ENCODE measurements around the gene KRT6C. TPM values are rescaled to one million over a fixed set of nuclear protein-coding genes. Genes with fewer than 3 reads are reported as not detected.
A peak's percentile ranks its signal among the peaks of the same experiment; 100 is the strongest.

The KRT6C gene
- total RNA-seq (not detected), polyA plus RNA-seq (not detected)

DNA sequence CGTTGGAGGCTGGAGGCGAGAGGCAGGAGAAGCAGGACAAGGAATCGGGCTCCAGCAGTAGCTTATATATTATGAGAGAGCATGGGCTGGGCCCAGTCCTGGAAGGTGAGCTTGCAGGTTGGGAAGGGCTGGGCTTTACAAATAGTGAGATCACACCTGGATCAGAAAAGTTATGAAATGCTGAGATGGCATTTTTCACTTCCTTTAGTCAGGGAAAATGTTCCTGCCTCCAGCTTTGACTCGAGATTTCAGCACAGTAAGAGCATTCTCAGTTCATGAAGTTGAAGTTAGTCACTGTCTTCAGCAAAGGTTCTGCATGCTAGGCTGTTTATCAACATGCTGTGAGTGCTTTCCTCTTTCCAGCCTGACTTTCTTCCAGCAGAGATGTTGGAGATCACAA is at the start of gene KRT6C:
KRT6C (minus strand) TSS at position 38 of the 400 bp plus-strand sequence. CDS start 68 bp downstream, outside the sequence.
- Mint-ChIP-seq H3K36me3 (no peaks in the 10 kb centered on the region), H3K9me3 (peaks cover 0 to 4% (median 0%) of the 10 kb centered on the region in 5 donors), H3K27me3 (peaks cover 5 to 43% of the 10 kb centered on the region in 2 donors), H3K4me1 (no peaks in the 10 kb centered on the region), H3K27ac (no peak within 1 kb of the TSS), H3K4me3 (no peak within 1 kb of the TSS)
- Histone ChIP-seq H3K27ac (ENCODE audit: low read depth, low read length) (no peak within 1 kb of the TSS), H3K9me3 (ENCODE audit: low read length) (no peaks in the 10 kb centered on the region), H3K36me3 (ENCODE audit: insufficient read depth, low read length) (no peaks in the 10 kb centered on the region), H3K4me3 (ENCODE audit: low read length) (no peak within 1 kb of the TSS), H3K27me3 (ENCODE audit: insufficient read depth, low read length, poor library complexity, severe bottlenecking) (no peaks in the 10 kb centered on the region), H3K4me1 (ENCODE audit: insufficient read depth, low read length) (no peaks in the 10 kb centered on the region)
- DNase-seq = no peak
- CTCF ChIA-PET = no interaction called here
- POLR2A ChIA-PET = no interaction called here

GRCh38 chr12:52522346-52523011 is 48.9 kb upstream of the KRT6C start:
- Histone ChIP-seq H3K9me3 (ENCODE audit: low read length) (no peaks in the 10 kb centered on the region), H3K4me1 (ENCODE audit: insufficient read depth, low read length) (peaks cover 17% of the 10 kb centered on the region), H3K36me3 (ENCODE audit: insufficient read depth, low read length) (no peaks in the 10 kb centered on the region), H3K27me3 (ENCODE audit: insufficient read depth, low read length, poor library complexity, severe bottlenecking) (no peaks in the 10 kb centered on the region), H3K4me3 (ENCODE audit: low read length) (no peak overlapping the region), H3K27ac (ENCODE audit: low read depth, low read length) (no peak overlapping the region)
- Mint-ChIP-seq H3K9me3 (no peaks in the 10 kb centered on the region), H3K4me3 (no peak overlapping the region), H3K36me3 (no peaks in the 10 kb centered on the region), H3K27me3 (peaks cover 0 to 9% of the 10 kb centered on the region in 2 donors), H3K27ac (no peak overlapping the region), H3K4me1 (peaks cover 9 to 11% (median 11%) of the 10 kb centered on the region in 3 donors)
- no peak for DNase-seq
- ChIA-PET POLR2A (no interaction called here), CTCF (no interaction called here)

DNA sequence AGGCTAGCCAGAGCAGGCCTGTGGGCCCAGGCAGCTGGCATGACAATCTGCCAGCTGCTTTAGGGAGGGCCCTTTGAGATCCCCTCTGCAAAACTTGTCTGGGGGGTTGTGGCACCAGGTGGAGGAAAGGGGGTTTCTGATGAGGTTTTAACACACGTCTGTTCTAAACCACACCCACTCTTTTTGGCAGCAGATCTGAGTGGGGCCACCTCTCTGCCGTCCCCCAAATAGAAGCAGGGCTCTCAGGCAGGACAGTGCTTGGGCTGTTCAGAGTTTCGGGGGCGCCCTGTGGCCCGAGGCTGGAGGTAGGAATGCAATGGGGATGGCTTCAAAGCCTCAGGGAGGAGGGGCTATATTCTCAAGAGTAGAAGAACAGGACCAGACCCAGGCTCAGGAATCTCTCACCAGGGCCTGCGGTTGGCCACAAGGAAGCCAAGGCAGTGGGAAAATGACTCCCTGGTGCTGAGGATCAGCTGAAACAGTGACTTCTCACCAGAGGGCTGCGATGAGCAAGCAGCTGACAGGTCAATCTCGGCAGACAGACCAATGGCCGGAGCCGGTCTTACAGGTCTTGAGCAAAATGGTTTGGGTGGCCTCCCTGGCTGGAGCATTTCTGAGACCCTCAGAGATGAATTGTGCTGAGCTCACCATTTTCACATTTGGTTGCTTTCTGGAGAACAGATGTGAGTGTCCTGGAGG is 48.1 kb upstream of the KRT6C start:
- peaks cover 0 to 9% of the 10 kb centered on the region in 2 donors for H3K27me3 Mint-ChIP-seq
- no peaks in the 10 kb centered on the region for H3K9me3 ChIP-seq (ENCODE audit: low read length)
- no peaks in the 10 kb centered on the region for H3K27me3 ChIP-seq (ENCODE audit: insufficient read depth, low read length, poor library complexity, severe bottlenecking)
- POLR2A ChIA-PET = no interaction called here
- no peaks in the 10 kb centered on the region for H3K9me3 Mint-ChIP-seq
- peaks cover 10% of the 10 kb centered on the region for H3K4me1 ChIP-seq (ENCODE audit: insufficient read depth, low read length)
- H3K36me3 Mint-ChIP-seq = no peaks in the 10 kb centered on the region
- no peak overlapping the region for H3K27ac Mint-ChIP-seq
- H3K4me3 ChIP-seq (ENCODE audit: low read length) = no peak overlapping the region
- peaks cover 5% of the 10 kb centered on the region in 3 donors for H3K4me1 Mint-ChIP-seq
- no peaks in the 10 kb centered on the region for H3K36me3 ChIP-seq (ENCODE audit: insufficient read depth, low read length)
- H3K4me3 Mint-ChIP-seq = no peak overlapping the region
- no peak for DNase-seq
- H3K27ac ChIP-seq (ENCODE audit: low read depth, low read length) = no peak overlapping the region
- CTCF ChIA-PET = no interaction called here

- Histone ChIP-seq H3K9me3 (ENCODE audit: low read length) (no peaks in the 10 kb centered on the region), H3K4me3 (ENCODE audit: low read length) (no peak overlapping the region), H3K27me3 (ENCODE audit: insufficient read depth, low read length, poor library complexity, severe bottlenecking) (no peaks in the 10 kb centered on the region), H3K27ac (ENCODE audit: low read depth, low read length) (no peak overlapping the region), H3K4me1 (ENCODE audit: insufficient read depth, low read length) (peaks cover 4% of the 10 kb centered on the region), H3K36me3 (ENCODE audit: insufficient read depth, low read length) (no peaks in the 10 kb centered on the region)
- no peak for DNase-seq
- ChIA-PET CTCF (no interaction called here), POLR2A (no interaction called here)
- H3K36me3 Mint-ChIP-seq = no peaks in the 10 kb centered on the region
- no peaks in the 10 kb centered on the region for H3K9me3 Mint-ChIP-seq
- H3K27ac Mint-ChIP-seq = no peak overlapping the region
- H3K4me3 Mint-ChIP-seq = no peak overlapping the region
- peaks cover 3 to 11% of the 10 kb centered on the region in 2 donors for H3K27me3 Mint-ChIP-seq
- H3K4me1 Mint-ChIP-seq = peaks cover 0 to 2% (median 0%) of the 10 kb centered on the region in 3 donors
Measured at GRCh38 chr12:52521175-52521567, 47.6 kb upstream of the KRT6C start.

GRCh38 chr12:52519826-52520662 is 46.4 kb upstream of the KRT6C start, which contains the start of gene KRT5:
KRT5 (minus strand) TSS chr12:52520394; CDS start chr12:52520296, 98 bp downstream.
- no peak within 1 kb of the TSS for H3K27ac ChIP-seq (ENCODE audit: low read depth, low read length)
- H3K36me3 ChIP-seq (ENCODE audit: insufficient read depth, low read length) = no peaks in the 10 kb centered on the region
- H3K27me3 ChIP-seq (ENCODE audit: insufficient read depth, low read length, poor library complexity, severe bottlenecking) = no peaks in the 10 kb centered on the region
- no peak within 1 kb of the TSS for H3K4me3 ChIP-seq (ENCODE audit: low read length)
- Mint-ChIP-seq H3K4me1 (no peaks in the 10 kb centered on the region), H3K4me3 (no peak within 1 kb of the TSS), H3K9me3 (no peaks in the 10 kb centered on the region), H3K36me3 (no peaks in the 10 kb centered on the region), H3K27ac (peak within 1 kb of the TSS in 1 of 8 donors; percentile 90), H3K27me3 (peaks cover 6 to 20% of the 10 kb centered on the region in 2 donors)
- H3K4me1 ChIP-seq (ENCODE audit: insufficient read depth, low read length) = no peaks in the 10 kb centered on the region
- CTCF ChIA-PET = interaction anchor here (1.5 to 1.6 kb wide), 2 partner anchors 13 to 53 kb away, joined by 3 to 8 read pairs; no protein-coding TSS in a partner anchor
- DNase-seq = no peak
- H3K9me3 ChIP-seq (ENCODE audit: low read length) = no peaks in the 10 kb centered on the region
- POLR2A ChIA-PET = no interaction called here

DNA sequence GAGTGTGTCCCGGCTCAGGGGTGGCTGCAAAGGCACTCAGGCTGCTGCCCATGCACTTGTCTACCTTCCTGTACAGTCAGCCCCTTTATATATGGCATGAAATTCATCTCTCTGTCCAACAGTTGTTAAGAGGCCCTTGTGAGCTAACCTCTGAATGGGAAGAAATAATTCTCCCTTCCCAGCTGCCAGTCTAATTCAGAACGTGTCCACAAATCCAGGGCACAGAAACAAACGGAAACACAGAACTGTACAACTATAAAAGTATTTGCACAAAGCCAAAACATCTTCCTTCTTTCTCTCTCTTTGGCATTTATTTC is 45.7 kb upstream of the KRT6C start:
- ChIA-PET POLR2A (no interaction called here), CTCF (interaction anchor here (1.5 to 1.6 kb wide), 2 partner anchors 12 to 53 kb away, joined by 3 to 8 read pairs; no protein-coding TSS in a partner anchor)
- no peaks in the 10 kb centered on the region for H3K9me3 Mint-ChIP-seq
- no peak overlapping the region for H3K4me3 Mint-ChIP-seq
- Histone ChIP-seq H3K9me3 (ENCODE audit: low read length) (no peaks in the 10 kb centered on the region), H3K27me3 (ENCODE audit: insufficient read depth, low read length, poor library complexity, severe bottlenecking) (no peaks in the 10 kb centered on the region), H3K36me3 (ENCODE audit: insufficient read depth, low read length) (no peaks in the 10 kb centered on the region), H3K4me3 (ENCODE audit: low read length) (no peak overlapping the region), H3K4me1 (ENCODE audit: insufficient read depth, low read length) (no peaks in the 10 kb centered on the region), H3K27ac (ENCODE audit: low read depth, low read length) (no peak overlapping the region)
- peak overlapping the region in 1 of 8 donors; percentile 90 for H3K27ac Mint-ChIP-seq
- H3K27me3 Mint-ChIP-seq = peaks cover 6 to 22% of the 10 kb centered on the region in 2 donors
- no peak for DNase-seq
- no peaks in the 10 kb centered on the region for H3K36me3 Mint-ChIP-seq
- H3K4me1 Mint-ChIP-seq = no peaks in the 10 kb centered on the region

DNA sequence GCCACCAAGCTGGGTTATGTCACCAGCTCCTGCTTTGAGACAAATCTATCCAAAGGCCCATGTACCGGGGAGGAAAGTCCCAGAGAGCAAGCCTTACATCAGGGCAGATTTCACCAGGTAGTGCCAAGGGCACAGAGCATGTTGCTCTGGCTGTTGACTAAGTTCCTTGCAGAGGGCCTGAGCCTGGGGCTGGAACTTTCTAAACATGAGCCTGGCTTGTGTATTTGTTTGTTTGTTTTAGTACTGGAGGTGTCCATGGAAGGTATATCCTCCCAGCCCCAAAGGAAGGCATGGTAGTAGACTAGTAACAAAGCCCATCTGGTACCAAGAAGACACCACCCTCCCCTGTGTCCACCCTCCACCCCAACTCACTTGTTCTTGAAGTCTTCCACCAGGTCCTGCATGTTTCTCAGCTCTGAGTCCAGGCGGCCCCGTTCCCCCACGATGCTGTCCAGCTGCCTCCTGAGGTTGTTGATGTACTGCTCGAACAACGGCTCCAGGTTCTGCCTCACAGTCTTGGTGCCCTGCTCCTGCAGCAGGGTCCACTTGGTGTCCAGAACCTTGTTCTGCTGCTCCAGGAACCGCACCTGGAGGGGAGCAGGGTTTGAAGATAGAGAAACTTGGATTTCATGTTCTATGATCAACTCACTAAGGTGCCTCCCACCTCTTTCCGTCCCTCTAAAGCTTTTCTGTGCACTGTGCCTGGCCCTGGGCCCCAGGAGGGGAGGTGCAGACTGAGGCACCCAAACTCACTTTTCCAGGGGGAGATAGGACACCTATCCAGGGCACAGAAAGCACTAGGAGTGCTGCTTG is 45.2 kb upstream of the KRT6C start:
- peaks cover 8 to 27% of the 10 kb centered on the region in 2 donors for H3K27me3 Mint-ChIP-seq

More for the DNA sequence above, 45.2 kb upstream of the KRT6C start:
- CTCF ChIA-PET = interaction anchor here (1.5 to 1.6 kb wide), 2 partner anchors 12 to 54 kb away, joined by 3 to 8 read pairs; no protein-coding TSS in a partner anchor
- Mint-ChIP-seq H3K36me3 (no peaks in the 10 kb centered on the region), H3K9me3 (no peaks in the 10 kb centered on the region), H3K4me3 (no peak overlapping the region), H3K4me1 (no peaks in the 10 kb centered on the region), H3K27ac (peak overlapping the region in 1 of 8 donors; percentile 15)
- Histone ChIP-seq H3K4me1 (ENCODE audit: insufficient read depth, low read length) (no peaks in the 10 kb centered on the region), H3K36me3 (ENCODE audit: insufficient read depth, low read length) (no peaks in the 10 kb centered on the region), H3K27ac (ENCODE audit: low read depth, low read length) (no peak overlapping the region), H3K27me3 (ENCODE audit: insufficient read depth, low read length, poor library complexity, severe bottlenecking) (no peaks in the 10 kb centered on the region), H3K4me3 (ENCODE audit: low read length) (no peak overlapping the region), H3K9me3 (ENCODE audit: low read length) (no peaks in the 10 kb centered on the region)
- no peak for DNase-seq
- POLR2A ChIA-PET = no interaction called here
